ENCODE data around the gene C10orf143.

DNA sequence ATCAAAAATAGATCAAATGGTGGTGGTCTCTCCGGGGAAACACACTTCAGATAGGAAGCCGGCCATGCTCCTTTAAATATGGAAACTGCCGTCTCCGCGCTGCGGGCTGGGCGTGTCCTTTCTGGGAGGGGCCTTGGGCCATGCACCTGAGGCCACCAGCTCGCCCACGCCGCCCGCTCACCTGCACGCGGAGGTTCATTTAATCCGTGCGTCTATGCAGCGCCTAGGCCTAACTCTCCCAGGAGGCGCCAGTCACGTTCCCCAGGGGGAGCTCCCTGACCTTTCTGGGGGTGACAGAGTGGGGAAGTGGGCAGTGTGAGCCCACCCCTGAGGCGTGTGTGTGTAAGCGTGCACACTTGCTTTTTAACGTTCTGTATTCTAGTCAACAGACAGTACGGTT is 64.0 kb downstream of the C10orf143 start:
- no peak for TF ChIP-seq EP300 (IDR thresholded peaks at IDR 0.05)
- TF ChIP-seq, protein P1, sequence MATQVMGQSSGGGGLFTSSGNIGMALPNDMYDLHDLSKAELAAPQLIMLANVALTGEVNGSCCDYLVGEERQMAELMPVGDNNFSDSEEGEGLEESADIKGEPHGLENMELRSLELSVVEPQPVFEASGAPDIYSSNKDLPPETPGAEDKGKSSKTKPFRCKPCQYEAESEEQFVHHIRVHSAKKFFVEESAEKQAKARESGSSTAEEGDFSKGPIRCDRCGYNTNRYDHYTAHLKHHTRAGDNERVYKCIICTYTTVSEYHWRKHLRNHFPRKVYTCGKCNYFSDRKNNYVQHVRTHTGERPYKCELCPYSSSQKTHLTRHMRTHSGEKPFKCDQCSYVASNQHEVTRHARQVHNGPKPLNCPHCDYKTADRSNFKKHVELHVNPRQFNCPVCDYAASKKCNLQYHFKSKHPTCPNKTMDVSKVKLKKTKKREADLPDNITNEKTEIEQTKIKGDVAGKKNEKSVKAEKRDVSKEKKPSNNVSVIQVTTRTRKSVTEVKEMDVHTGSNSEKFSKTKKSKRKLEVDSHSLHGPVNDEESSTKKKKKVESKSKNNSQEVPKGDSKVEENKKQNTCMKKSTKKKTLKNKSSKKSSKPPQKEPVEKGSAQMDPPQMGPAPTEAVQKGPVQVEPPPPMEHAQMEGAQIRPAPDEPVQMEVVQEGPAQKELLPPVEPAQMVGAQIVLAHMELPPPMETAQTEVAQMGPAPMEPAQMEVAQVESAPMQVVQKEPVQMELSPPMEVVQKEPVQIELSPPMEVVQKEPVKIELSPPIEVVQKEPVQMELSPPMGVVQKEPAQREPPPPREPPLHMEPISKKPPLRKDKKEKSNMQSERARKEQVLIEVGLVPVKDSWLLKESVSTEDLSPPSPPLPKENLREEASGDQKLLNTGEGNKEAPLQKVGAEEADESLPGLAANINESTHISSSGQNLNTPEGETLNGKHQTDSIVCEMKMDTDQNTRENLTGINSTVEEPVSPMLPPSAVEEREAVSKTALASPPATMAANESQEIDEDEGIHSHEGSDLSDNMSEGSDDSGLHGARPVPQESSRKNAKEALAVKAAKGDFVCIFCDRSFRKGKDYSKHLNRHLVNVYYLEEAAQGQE (IDR thresholded peaks at IDR 0.05) = no peak
- TF ChIP-seq POLR2A (IDR thresholded peaks at IDR 0.05; ENCODE audit: low read length) = no peak
- TF ChIP-seq, protein P2, sequence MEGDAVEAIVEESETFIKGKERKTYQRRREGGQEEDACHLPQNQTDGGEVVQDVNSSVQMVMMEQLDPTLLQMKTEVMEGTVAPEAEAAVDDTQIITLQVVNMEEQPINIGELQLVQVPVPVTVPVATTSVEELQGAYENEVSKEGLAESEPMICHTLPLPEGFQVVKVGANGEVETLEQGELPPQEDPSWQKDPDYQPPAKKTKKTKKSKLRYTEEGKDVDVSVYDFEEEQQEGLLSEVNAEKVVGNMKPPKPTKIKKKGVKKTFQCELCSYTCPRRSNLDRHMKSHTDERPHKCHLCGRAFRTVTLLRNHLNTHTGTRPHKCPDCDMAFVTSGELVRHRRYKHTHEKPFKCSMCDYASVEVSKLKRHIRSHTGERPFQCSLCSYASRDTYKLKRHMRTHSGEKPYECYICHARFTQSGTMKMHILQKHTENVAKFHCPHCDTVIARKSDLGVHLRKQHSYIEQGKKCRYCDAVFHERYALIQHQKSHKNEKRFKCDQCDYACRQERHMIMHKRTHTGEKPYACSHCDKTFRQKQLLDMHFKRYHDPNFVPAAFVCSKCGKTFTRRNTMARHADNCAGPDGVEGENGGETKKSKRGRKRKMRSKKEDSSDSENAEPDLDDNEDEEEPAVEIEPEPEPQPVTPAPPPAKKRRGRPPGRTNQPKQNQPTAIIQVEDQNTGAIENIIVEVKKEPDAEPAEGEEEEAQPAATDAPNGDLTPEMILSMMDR (IDR thresholded peaks at IDR 0.05) = no peak
- no peak for TF ChIP-seq RARB (CRISPR knock-in tag; IDR thresholded peaks at IDR 0.05)
- TF ChIP-seq, protein P3, sequence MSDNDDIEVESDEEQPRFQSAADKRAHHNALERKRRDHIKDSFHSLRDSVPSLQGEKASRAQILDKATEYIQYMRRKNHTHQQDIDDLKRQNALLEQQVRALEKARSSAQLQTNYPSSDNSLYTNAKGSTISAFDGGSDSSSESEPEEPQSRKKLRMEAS (IDR thresholded peaks at IDR 0.05) = no peak
- TF ChIP-seq CBX8 (IDR thresholded peaks at IDR 0.05) = no peak
- no peak for TF ChIP-seq KDM1A (IDR thresholded peaks at IDR 0.05; ENCODE audit: low read depth)
- no peak for TF ChIP-seq HDAC2 (IDR thresholded peaks at IDR 0.05)
- TF ChIP-seq MAFK (IDR thresholded peaks at IDR 0.05; ENCODE audit: partially characterized antibody) = no peak
- no peak for TF ChIP-seq SMC3 (IDR thresholded peaks at IDR 0.05)
- TF ChIP-seq RCOR1 (IDR thresholded peaks at IDR 0.05; ENCODE audit: low read depth, low read length) = no peak
- no peak for TF ChIP-seq CHD2 (IDR thresholded peaks at IDR 0.05; ENCODE audit: low read length, partially characterized antibody)
- TF ChIP-seq POLR2AphosphoS2 (conservative IDR thresholded peaks at IDR 0.05; ENCODE audit: low read length) = no peak
